WTC11 (cell line): Measurements from ENCODE around the gene C9. TPM values are rescaled to one million over a fixed set of nuclear protein-coding genes. Genes with fewer than 3 reads are reported as not detected.

Source experiments
- ATAC-seq: fragments of 200-7000 bp; cut with Tn5 transposase; 2 replicates; pipeline ENCODE4 v1.10.0; 2021; ENCODE audit warnings: mild to moderate bottlenecking, moderate library complexity
- CTCF ChIA-PET: fragments of 300-600 bp; sonication (Branson Sonifier 250); formaldehyde crosslinking; loops from one replicate; lab custom pipeline; 2021; ENCODE audit warnings: antibody characterized with exemption; lab: Charles Lee
- POLR2A ChIA-PET: fragments of 350-600 bp; sonication (Branson Sonifier 250); formaldehyde crosslinking; loops from one replicate; lab custom pipeline; 2021; ENCODE audit warnings: antibody characterized with exemption; lab: Charles Lee
- DNase-seq: peaks from one replicate; pipeline ENCODE4 v3.0.0; 2021; ENCODE audit warnings: low spot score
- H3K27ac Mint-ChIP-seq: 2 replicates; pipeline ENCODE4 v1.8.0; 2021; ENCODE audit warnings: mixed read lengths
- H3K27me3 Mint-ChIP-seq: 2 replicates; pipeline ENCODE4 v1.8.0; 2021; ENCODE audit warnings: low read depth, mild to moderate bottlenecking, moderate library complexity, mixed read lengths
- H3K36me3 Mint-ChIP-seq: 2 replicates; pipeline ENCODE4 v1.8.0; 2021; ENCODE audit warnings: mixed read lengths
- H3K4me1 Mint-ChIP-seq: 2 replicates; pipeline ENCODE4 v1.8.0; 2022; ENCODE audit warnings: mixed read lengths
- H3K4me3 Mint-ChIP-seq: 2 replicates; pipeline ENCODE4 v1.8.0; 2021; ENCODE audit warnings: mild to moderate bottlenecking, moderate library complexity, mixed read lengths
- H3K9me3 Mint-ChIP-seq: 2 replicates; pipeline ENCODE4 v1.8.0; 2021; ENCODE audit warnings: mixed read lengths
- ESRRA ChIP-seq: sonication (generic); formaldehyde crosslinking; IDR thresholded peaks from 2 replicates; pipeline ENCODE4 v1.8.1; 2022; ENCODE audit warnings: mild to moderate bottlenecking, missing genetic modification reagents, borderline replicate concordance
- MXD4 ChIP-seq: fragments of 250-450 bp; sonication (Bioruptor Pico); IDR thresholded peaks from 2 replicates; pipeline ENCODE4 v1.8.0; 2021; ENCODE audit warnings: mild to moderate bottlenecking, moderate library complexity, borderline replicate concordance
- NR3C1 ChIP-seq: sonication (generic); formaldehyde crosslinking; conservative IDR thresholded peaks from 2 replicates; pipeline ENCODE4 v1.8.1; 2023; ENCODE audit warnings: low read depth, mild to moderate bottlenecking, missing genetic modification reagents
- TEAD4 ChIP-seq: sonication (generic); formaldehyde crosslinking; IDR thresholded peaks from 2 replicates; pipeline ENCODE4 v1.8.0; 2022; ENCODE audit warnings: mild to moderate bottlenecking, missing genetic modification reagents
- ZNF281 ChIP-seq: sonication (generic); formaldehyde crosslinking; IDR thresholded peaks from 2 replicates; pipeline ENCODE4 v1.8.0; 2023; ENCODE audit warnings: mild to moderate bottlenecking, missing genetic modification reagents
- total RNA-seq: library from RNA; stranded (reverse); gene quantifications from 3 replicates; pipeline ENCODE4 v1.2.3, GENCODE V29; 2021
- TF ChIP-seq, protein P1 (sequence below): sonication (generic); formaldehyde crosslinking; IDR thresholded peaks from 2 replicates; pipeline ENCODE4 v1.8.1; 2022; ENCODE audit warnings: low read depth, missing genetic modification reagents, borderline replicate concordance
- TF ChIP-seq, protein P2 (sequence below): fragments of 250-450 bp; sonication (Bioruptor Pico); IDR thresholded peaks from 2 replicates; pipeline ENCODE4 v1.9.0; 2021; ENCODE audit warnings: mild to moderate bottlenecking
- TF ChIP-seq, protein P3 (sequence below): sonication (generic); formaldehyde crosslinking; conservative IDR thresholded peaks from 2 replicates; pipeline ENCODE4 v1.8.1; 2023; ENCODE audit warnings: mild to moderate bottlenecking, low read depth, missing genetic modification reagents, moderate library complexity
- TF ChIP-seq, protein P4 (sequence below): sonication (generic); formaldehyde crosslinking; IDR thresholded peaks from 2 replicates; pipeline ENCODE4 v1.8.0; 2022; ENCODE audit warnings: mild to moderate bottlenecking, missing genetic modification reagents

Gene C9
- total RNA-seq, 1 experiment from 2014 or later: 0.07 TPM

GRCh38 chr5:39395521-39395920 is 31.2 kb upstream of the C9 start (continued):
- TF ChIP-seq NR3C1: no peak
- TF ChIP-seq ESRRA (CRISPR knock-in tag): no peak

DNA sequence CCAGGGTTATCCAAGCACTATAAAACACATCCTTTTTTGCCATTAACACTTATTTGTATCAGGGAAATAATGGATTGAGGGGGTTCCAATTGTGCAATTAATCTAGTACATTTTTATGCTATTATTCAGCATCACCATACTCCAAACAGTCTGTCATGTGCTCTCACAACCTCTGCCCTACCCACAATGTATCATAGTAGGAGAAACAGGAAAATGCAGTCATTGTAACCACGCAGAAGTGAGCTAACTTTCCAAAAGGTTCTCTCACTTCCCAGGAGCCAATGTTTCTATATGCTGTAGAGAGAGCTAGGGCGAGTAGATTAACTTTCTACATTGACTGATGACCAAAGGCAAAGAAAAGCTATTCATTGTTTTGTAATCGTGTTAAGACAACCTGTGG is 30.7 kb upstream of the C9 start:
- TF ChIP-seq, protein P1, sequence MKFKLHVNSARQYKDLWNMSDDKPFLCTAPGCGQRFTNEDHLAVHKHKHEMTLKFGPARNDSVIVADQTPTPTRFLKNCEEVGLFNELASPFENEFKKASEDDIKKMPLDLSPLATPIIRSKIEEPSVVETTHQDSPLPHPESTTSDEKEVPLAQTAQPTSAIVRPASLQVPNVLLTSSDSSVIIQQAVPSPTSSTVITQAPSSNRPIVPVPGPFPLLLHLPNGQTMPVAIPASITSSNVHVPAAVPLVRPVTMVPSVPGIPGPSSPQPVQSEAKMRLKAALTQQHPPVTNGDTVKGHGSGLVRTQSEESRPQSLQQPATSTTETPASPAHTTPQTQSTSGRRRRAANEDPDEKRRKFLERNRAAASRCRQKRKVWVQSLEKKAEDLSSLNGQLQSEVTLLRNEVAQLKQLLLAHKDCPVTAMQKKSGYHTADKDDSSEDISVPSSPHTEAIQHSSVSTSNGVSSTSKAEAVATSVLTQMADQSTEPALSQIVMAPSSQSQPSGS (CRISPR knock-in tag): no peak
- TF ChIP-seq, protein P2, sequence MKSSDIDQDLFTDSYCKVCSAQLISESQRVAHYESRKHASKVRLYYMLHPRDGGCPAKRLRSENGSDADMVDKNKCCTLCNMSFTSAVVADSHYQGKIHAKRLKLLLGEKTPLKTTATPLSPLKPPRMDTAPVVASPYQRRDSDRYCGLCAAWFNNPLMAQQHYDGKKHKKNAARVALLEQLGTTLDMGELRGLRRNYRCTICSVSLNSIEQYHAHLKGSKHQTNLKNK (CRISPR knock-in tag): no peak
- TF ChIP-seq, protein P3, sequence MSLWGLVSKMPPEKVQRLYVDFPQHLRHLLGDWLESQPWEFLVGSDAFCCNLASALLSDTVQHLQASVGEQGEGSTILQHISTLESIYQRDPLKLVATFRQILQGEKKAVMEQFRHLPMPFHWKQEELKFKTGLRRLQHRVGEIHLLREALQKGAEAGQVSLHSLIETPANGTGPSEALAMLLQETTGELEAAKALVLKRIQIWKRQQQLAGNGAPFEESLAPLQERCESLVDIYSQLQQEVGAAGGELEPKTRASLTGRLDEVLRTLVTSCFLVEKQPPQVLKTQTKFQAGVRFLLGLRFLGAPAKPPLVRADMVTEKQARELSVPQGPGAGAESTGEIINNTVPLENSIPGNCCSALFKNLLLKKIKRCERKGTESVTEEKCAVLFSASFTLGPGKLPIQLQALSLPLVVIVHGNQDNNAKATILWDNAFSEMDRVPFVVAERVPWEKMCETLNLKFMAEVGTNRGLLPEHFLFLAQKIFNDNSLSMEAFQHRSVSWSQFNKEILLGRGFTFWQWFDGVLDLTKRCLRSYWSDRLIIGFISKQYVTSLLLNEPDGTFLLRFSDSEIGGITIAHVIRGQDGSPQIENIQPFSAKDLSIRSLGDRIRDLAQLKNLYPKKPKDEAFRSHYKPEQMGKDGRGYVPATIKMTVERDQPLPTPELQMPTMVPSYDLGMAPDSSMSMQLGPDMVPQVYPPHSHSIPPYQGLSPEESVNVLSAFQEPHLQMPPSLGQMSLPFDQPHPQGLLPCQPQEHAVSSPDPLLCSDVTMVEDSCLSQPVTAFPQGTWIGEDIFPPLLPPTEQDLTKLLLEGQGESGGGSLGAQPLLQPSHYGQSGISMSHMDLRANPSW (CRISPR knock-in tag): no peak
- TF ChIP-seq ZNF281 (CRISPR knock-in tag) (no peak), MXD4 (CRISPR knock-in tag) (no peak)
- TF ChIP-seq, protein P4, sequence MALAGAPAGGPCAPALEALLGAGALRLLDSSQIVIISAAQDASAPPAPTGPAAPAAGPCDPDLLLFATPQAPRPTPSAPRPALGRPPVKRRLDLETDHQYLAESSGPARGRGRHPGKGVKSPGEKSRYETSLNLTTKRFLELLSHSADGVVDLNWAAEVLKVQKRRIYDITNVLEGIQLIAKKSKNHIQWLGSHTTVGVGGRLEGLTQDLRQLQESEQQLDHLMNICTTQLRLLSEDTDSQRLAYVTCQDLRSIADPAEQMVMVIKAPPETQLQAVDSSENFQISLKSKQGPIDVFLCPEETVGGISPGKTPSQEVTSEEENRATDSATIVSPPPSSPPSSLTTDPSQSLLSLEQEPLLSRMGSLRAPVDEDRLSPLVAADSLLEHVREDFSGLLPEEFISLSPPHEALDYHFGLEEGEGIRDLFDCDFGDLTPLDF (CRISPR knock-in tag): no peak
- Mint-ChIP-seq H3K4me1 (peaks cover 17% of the 10 kb centered on the region), H3K27ac (no peak overlapping the region), H3K4me3 (no peak overlapping the region), H3K36me3 (no peaks in the 10 kb centered on the region), H3K9me3 (no peaks in the 10 kb centered on the region), H3K27me3 (no peaks in the 10 kb centered on the region)
- POLR2A ChIA-PET: no interaction called here
- ATAC-seq (no peak), DNase-seq (no peak)
- CTCF ChIA-PET: no interaction called here

GRCh38 chr5:39390945-39391344 is 26.6 kb upstream of the C9 start:
- no peak for DNase-seq
- no peak overlapping the region for H3K4me3 Mint-ChIP-seq
- ChIA-PET CTCF (no interaction called here), POLR2A (no interaction called here)
- peaks cover 7% of the 10 kb centered on the region for H3K4me1 Mint-ChIP-seq
- no peaks in the 10 kb centered on the region for H3K36me3 Mint-ChIP-seq
- TF ChIP-seq NR3C1 (no peak), TEAD4 (no peak)
- TF ChIP-seq, protein P3 (CRISPR knock-in tag): no peak
- no peaks in the 10 kb centered on the region for H3K9me3 Mint-ChIP-seq
- H3K27me3 Mint-ChIP-seq: no peaks in the 10 kb centered on the region
- ATAC-seq: no peak
- H3K27ac Mint-ChIP-seq: no peak overlapping the region
